Pulmonary artery endothelial cell (primary cell): ENCODE measurements around the gene CSK. TPM values are rescaled to one million over a fixed set of nuclear protein-coding genes. Genes with fewer than 3 reads are reported as not detected.
"Not testable (repeated sequence)": the region's sequence is repeated elsewhere in the genome, so short reads cannot be mapped to it uniquely, and the experiment has no call there.

Experiments used
- DNase-seq: peaks from one replicate; pipeline ENCODE4 v3.0.0-alpha.2; 2011; ENCODE audit warnings: low read depth, low spot score
- total RNA-seq: library from RNA; depleted of rRNA; stranded (reverse); fragments of >200 nt; gene quantifications from 2 replicates; pipeline ENCODE4 v1.2.3, GENCODE V29; 2014

Gene CSK
- 39.5 and 46.1 TPM in 2 replicates for total RNA-seq

- no peak for DNase-seq
These were observed at the start of gene CSK for GRCh38 chr15:74781431-74782258. TSS of gene CSK (plus strand) at chr15:74782080. CDS start at chr15:74798298, 16,218 bp downstream.

DNA sequence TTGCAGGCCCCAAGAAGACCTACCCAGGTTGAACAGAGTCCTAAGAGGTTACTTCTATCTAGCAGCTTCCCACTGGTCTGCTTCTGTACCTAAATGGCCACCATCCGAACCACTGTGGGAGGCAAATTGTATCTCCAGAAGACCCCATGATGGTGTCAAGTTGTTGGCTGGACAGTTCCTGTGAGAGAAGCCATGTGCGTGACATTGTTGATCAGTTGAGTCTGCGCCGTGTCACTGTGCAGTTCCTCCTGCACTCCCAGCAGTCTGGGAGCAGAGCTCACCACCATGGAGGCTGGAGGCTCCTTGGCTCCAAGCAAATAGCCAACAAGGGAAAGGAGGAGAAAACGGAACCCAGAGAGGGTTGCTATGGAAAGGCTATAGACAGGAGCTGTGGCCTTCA, 49.0 kb upstream of the CSK start:
- no peak for DNase-seq

DNA sequence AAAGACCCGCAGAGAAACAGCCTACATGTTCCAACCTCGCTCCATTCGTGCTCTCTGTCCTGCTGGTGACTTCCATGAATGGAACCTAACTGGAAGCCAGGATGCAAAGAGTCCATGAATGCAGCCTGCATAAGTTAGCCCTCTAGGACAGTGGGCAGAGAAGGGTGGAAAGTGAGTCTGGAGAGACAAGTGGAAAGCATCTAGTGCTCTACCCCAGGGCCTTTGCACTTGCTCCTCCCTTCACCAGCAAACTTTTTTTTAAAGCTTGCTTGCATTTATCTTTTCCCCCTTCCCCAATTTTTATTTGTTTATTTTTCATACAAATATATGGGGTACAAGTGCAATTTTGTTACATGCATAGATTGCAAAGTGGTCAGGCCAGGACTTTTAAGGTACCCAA, 48.6 kb upstream of the CSK start:
- no peak for DNase-seq

DNA sequence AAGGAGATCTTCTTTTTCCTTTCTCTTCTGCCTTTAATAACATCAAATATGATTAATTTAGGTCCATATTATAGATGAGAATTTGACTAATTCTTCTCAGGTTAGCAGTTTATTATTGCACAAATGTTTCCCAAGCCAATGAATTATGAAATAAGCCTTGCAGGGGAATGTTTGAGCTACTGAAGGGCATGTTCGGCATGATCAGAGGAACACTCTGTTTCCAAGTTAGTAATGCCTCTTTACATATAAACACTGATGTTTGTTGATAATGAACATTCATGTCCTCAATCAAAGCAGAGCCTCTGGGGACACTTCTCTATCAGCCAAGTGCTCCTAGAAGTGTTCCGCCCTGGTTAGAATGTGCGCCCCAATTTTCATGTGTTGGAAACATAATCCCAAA, 46.6 kb upstream of the CSK start:
- no peak for DNase-seq

DNA sequence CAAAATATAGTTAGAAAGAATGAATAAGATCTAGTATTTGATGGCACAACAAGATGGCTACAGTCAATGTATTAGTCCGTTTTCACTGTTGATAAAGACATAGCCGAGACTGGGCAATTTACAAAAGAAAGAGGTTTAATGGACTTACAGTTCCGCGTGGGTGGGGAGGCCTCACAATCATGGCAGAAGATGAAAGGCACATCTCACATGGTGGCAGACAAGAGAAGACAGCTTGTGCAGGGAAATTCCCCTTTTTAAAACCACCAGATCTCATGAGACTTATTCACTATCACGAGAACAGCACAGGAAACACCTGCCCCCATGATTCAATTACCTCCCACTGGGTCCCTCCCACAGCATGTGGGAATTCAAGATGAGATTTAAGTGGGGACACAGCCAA, 43.6 kb upstream of the CSK start:
- not testable (repeated sequence) for DNase-seq

DNA sequence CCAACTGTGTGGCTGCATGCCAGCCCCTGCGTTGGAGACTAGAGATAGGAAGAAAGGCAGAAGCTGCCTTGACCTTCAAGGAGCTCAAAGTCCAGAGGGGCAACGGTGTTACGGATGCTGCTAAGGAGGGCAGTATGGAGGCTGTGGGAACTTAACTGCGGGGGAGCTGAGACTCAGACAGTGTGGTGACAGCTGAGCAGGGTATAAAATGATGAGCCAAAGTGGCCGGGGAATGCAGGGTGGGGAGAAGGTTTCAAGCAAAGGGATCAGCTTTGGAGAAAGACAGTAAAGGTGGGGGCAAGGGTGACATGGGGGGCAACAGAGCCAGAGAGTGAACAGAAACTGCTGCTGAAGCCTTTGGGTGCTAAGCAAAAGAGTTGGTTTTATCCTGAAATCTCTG, 39.5 kb upstream of the CSK start:
- DNase-seq, result no peak

GRCh38 chr15:74746389-74746788, 35.5 kb upstream of the CSK start:
- DNase-seq, result no peak

DNA sequence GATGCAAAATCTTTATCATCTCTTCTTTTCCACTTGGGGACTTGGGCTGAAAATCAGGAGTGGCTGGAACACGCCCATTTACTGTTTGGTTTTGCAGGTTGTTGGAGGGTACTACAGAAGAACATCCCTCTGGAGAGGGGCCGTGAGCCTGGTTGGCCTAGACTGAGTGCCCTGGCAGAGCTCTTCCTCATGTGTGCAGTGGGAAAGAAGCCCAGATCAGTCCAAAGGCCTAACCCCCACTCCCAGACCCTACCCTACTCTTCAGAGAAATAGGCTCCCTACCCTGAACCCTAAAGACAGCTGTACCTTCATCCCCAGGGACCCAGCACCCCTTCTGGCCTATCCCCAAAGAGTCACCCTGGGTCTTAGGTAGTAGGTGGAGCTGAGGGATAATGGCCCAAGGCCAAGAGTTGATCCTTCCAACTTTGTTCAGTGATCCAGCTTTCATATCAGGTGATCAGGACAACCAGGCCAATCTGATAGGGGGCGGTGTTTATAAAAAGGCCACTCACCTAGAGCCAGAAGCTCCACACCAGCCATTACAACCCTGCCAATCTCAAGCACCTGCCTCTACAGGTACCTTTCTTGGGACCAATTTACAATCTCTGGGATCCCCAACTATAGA, 33.4 kb upstream of the CSK start, which contains the start of gene CYP1A2:
Gene CYP1A2 (plus strand): TSS at position 524 of the 625 bp plus-strand sequence. CDS start 894 bp downstream, outside the sequence.
- no peak for DNase-seq

- DNase-seq, result no peak
These were observed 32.0 kb upstream of the CSK start for GRCh38 chr15:74749832-74750231.

- DNase-seq, result no peak
These were observed 31.1 kb upstream of the CSK start for GRCh38 chr15:74750751-74751150.

GRCh38 chr15:74752011-74752410, 29.9 kb upstream of the CSK start:
- DNase-seq, result no peak

DNA sequence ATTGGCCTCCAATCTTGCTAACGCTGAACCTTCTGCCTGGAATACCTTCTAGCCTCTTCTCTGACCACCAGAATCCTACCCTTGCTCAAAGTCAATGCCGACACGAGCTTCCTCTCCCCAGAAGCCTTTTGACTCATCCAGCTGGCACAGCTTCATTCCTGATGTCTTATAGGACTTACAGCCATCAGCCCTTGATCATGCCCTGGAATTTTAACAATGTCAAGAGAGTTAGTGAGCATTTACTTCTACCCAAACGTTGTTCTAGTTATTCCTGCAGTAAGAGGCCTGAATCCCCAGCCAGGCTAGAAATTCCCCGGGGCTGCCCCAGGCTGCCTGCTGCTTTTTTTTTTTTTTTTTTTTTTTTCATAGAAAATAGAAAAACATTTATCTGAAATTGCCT, 29.3 kb upstream of the CSK start:
- DNase-seq, result no peak

DNA sequence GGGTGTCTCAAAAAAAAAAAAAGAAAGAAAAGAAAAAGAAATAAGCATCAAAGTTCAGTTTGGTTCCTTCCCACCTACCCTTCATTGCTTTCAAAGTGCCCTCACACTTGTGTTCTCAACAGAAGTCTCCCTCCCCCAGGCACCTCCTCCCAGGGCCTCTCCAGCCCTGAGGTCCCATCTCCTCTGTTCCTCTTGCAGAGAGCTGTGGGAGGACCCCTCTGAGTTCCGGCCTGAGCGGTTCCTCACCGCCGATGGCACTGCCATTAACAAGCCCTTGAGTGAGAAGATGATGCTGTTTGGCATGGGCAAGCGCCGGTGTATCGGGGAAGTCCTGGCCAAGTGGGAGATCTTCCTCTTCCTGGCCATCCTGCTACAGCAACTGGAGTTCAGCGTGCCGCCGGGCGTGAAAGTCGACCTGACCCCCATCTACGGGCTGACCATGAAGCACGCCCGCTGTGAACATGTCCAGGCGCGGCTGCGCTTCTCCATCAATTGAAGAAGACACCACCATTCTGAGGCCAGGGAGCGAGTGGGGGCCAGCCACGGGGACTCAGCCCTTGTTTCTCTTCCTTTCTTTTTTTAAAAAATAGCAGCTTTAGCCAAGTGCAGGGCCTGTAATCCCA, 27.2 kb upstream of the CSK start:
- DNase-seq, result no peak

DNA sequence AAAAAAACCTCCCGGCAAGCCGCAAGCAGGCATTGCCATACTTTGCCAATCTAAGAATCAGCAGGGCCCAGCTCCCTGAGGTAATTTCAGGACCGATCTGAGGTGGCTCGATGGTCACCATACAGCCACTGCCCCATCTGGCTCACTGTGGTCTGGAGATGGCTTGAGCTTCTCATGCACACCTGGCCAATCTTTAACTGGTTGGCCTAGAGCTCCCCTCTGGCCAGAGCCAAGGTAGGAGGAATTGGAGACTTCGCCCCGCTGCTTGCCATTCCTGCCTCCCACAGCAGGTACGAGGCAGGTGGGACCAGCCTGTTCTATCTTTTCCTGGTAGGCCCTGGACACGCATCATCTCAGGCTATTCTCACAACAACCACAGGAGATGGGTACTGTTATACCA, 23.1 kb upstream of the CSK start:
- DNase-seq, result no peak

- DNase-seq, result no peak
These were observed 19.1 kb upstream of the CSK start for GRCh38 chr15:74762791-74763150.

DNA sequence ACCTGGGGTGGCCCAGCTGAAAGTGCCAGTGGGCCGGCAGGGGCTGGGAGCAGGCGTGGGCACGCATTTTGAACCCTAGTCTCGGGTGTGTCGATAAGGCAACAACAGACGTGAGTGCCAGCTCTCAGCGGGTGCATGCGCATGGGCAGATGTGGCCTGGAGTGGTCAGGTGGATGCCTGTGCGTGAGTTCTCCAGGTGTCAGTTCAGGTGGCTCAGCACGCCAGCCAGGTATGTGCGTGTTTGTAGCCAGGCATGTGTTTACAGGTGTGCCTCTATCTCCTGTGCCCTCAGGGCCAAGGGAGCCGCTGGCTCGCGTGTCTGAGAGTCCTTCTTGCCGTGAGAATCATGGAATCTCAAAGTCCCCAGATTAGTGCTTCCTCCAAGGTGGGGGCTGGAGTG, 18.5 kb upstream of the CSK start:
- no peak for DNase-seq

DNA sequence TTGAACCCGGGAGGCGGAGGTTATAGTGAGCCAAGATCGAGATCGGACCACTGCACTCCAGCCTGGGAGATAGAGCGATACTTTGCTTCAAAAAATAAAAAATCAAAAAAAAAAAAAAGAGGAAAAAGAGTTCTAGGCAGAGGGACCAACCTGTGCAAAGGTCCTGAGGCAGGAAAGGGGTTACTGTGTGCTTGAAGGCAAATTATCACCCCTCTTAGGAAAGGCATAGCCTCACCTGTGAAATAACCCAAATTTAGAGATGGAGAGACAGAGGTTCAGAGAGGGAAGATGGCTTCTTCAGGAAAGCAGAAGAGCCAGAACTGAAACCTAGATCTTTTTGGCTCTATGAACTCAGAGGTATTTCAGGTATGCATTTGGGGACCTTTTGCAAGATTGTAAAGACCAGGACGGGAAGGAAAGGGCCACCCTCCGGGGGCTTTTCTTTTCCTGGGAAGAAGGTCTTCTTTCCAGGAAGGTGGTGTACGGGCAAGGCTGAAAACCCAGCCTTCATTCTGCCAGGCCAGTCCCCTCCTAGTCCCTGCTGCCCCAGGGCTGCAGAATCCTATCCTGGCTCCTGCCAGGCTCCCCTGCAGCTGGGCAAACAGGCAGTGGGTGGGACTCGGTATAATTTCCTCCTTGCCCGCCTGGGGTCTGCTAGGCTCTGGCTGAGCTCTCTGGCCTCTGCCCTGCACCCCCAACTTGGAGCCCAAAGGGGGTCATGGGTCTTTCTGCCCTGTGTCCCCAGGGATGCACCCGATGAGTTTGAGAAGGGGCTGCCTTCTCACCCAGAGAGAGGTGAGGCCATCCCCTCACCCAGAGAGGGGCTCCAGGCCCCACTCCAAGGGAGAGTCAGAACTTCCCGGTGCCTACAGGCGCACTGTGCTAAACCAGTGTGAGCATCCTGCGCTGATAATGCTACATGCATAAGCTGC, 14.4 kb upstream of the CSK start:
- no peak for DNase-seq

DNA sequence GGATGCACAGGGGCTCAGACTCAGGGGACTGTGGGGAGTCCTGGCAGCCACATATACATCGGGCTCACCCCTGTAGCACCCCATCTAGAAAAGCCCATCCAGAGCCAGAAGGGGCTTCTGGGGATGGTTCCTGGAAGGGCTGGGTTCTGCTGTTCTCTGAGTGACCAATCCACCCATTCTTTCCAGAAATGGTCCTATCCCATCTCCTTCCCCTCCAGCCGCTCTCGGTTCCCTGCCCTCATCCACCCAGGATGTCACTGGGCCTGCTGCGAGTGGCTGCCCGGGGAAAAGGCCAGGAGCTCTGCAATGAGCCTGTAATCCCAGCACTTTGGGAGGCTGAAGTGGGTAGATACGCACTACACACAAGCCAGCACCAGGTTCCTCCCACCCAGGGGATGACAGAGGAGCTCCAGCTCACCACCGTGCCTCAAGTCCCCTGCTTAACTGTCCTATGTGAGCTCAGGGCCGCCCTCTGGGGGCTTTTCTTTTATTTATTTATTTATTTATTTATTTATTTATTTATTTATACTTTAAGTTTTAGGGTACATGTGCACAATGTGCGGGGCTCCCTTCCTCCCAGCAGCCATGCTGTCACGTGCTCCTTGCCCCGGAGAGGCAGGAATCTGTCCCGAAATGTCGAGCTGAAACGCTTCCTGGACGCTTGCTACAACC, 13.6 kb upstream of the CSK start:
- DNase-seq, result no peak

DNA sequence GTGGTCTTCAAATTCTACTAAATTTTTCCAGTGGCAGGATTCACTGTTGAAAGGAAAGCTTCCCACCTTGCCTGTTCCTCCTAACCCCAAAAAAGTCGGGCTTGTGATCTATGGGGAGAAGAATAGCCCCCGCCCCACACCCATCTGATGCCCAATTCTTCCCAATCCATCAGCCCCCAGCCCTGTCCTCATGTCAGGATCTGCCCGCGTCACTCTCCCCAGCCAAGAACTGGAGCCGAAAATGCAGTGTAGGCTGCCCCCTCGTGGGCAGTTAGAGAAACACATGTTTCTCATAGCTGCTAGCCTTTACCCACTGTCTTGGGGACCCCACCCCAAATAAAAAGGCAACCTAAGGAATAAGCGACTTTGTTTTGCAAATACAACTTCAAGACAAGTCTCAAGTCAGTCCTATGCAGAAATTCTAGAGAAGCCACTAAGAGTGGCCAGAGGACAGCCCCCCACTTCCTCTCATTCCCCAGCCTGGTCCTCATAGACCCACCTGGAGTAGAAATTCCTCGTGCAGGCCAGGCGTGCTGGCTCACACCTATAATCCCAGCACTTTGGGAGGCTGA, 13.0 kb upstream of the CSK start:
- no peak for DNase-seq

GRCh38 chr15:74769463-74770025, 12.3 kb upstream of the CSK start:
- no peak for DNase-seq
